ENCODE results near the gene PBXIP1.
A peak's percentile ranks its signal among the peaks of the same experiment; 100 is the strongest.
"Not testable (repeated sequence)": the region's sequence is repeated elsewhere in the genome, so short reads cannot be mapped to it uniquely, and the experiment has no call there.

The PBXIP1 gene

DNA sequence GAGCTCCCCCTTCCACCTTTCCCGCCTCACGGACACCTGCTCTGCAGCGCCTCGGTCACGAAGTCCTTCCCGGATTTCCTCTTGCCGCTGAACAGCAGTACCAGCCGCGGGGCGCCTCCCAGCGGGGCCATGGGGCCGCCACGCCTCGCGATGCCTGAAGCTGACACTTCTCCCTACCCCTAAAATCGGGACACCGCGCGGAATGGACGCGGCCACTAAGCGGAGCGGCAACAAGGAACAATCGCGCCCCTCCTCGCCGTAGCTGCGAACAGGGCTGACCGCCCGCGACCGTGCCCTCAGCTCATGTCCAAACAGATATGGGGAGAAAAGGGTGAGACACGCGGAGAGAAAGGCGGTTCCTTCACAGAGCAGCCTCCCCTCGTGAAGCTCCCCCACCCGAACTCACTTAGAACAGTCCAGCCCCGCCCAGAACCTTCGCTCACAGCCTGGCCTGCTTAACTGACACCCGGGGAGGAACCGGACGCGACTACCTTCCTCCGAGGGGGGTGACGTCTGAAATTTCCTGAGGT lies 19.3 kb downstream of the PBXIP1 start, which contains the start of gene PMVK:
TSS of gene PMVK (minus strand) at position 165 of the 530 bp plus-strand sequence. CDS start at position 131, 34 bp downstream.
- peak; percentile 93 for DNase-seq (ENCODE audit: low read depth)

DNA sequence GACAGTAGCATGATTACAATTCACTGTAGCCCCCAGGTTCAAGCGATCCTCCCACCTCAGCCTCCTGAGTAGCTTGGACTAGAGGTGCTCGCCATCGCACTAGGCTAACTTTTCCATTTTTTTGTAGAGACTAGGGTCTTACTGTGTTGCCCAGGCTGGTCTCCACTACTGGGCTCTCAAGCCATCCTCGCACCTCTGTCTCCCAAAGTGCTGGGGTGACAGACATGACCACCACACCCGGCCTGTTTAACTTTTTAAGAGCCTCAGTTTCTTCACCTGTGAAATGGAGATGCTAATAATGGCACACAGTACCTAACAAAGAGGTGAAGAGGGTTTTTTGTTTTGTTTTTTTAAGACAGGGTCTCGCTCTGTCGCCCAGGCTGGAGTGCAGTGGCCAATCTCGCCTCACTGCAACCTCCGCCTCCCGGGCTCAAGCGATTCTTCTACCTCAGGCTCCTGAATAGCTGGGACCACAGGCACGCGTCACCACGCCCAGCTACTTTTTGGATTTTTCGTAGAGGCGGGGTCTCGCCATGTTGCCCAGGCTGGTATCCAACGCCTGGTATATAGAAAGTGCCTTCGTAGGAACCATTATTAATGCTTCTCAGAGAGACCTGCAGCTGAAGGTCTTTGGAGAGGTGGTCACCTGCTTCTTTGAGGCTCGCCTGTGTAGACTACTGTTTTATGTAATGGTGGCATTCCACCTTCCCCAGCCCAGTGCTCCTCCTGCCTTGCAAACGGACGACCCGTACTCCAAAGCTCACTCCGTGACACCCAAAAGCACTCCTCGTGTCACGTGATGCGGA lies 19.9 kb downstream of the PBXIP1 start:
- no peak for DNase-seq (ENCODE audit: low read depth)

DNA sequence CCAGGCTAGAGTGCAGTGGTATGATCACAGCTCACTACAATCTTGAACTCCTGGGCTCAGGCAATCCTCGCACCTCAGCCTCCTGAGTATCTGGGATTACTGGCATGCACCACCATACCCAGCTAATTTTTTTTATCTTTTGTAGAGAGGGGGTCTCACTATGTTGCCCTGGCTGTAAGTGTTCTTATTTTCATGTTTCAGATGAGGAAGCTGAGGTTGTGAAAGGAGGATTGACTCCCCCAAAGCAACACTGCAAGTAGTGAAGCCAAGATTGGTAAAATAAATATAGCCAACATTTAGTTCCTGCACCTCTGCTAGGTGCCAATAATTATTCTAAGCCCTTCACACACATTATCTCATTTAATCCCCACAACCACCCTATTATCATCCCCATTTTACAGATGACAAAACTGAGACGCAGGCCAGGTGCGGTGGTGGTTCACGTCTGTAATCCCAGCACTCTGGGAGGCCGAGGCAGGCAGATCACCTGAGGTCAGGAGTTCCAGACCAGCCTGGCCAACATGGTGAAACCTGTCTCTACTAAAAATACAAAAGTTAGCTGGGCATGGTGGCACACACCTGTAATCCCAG lies 21.4 kb downstream of the PBXIP1 start:
- DNase-seq (ENCODE audit: low read depth): no peak

- DNase-seq (ENCODE audit: low read depth): no peak
These were observed 23.9 kb downstream of the PBXIP1 start for GRCh38 chr1:154931940-154932487.

GRCh38 chr1:154926201-154926600 lies 29.7 kb downstream of the PBXIP1 start:
- no peak for DNase-seq (ENCODE audit: low read depth)

- no peak for DNase-seq (ENCODE audit: low read depth)
These were observed 30.3 kb downstream of the PBXIP1 start for GRCh38 chr1:154925335-154926170.

DNA sequence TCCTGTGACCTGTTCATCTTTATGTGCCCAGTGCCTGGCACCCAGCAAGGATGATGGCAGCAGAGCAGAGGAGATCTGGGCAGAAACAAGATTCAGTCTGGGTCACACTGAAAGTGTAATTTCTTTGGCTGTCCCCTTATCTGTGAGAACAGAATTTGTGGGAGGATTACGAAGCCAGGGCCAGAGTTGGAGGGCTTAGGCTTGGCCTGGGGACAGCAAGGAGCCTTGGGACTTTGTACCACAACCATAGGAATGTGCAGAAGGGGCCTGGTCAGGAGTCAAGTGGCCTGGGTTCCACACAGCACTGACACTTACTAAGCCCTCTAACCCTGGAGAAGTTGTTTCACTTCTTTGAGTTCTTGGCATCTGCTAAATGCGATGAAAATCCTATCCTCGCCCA lies 32.2 kb downstream of the PBXIP1 start:
- no peak for DNase-seq (ENCODE audit: low read depth)

DNA sequence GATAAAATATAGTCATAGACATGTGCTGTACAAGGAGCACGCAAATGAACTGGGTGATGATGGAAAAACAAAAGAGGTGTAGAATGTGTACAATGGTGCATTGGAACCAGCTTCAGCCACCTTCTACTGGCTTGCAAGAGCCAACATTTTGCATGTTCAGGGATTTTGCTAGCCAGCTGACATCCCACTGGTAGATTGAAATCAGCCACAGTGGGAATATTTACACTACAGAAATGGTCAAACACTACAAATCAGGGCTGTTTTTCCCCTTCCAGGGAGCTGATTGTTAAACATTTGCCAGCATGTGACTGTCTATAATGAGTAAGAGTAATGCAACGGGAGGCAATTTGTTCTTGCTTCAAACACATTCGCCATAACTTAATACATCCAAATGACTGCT lies 42.6 kb downstream of the PBXIP1 start:
- DNase-seq (ENCODE audit: low read depth): no peak

DNA sequence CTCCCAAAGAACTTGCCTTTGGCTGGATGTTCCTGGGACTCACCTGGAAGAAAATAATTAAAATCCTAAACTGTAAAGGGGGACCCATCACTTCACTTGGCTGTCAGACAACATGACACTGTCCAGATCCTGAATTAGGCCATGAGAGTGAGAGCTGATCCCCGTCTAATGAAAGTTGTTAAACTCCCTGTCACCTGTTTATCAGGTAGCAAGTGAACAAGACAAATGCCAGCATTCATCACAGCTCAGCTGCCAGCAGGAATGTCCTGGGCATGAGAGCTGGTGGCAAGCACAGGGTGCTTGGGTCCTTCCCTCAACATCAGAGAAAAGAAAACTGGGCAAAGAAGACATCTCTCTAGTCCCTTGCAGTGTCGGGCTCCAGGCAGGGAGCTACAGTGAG lies 43.1 kb downstream of the PBXIP1 start:
- DNase-seq (ENCODE audit: low read depth): no peak

- DNase-seq (ENCODE audit: low read depth): no peak
These were observed 44.0 kb downstream of the PBXIP1 start for GRCh38 chr1:154911691-154912550.

DNA sequence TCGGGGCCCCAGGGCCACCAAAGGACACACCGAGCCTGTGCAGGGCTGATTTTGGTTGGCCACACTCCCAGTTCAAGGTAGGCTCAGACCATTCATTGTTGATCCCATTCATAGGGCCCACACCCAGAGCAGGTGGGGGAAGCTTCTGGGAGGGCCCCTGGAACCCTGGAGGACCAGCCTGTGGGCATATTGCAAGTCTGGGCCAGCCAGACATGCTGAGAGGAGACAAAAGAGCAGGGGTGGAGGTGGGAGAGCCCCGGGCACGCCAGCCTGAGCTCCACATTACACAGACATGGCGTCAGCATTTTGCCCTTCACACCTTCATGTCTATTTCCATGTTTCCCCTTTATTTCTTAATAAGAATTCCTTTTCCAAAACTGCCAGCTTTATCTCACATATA lies 45.0 kb downstream of the PBXIP1 start:
- DNase-seq (ENCODE audit: low read depth): no peak

GRCh38 chr1:154908937-154909336 lies 47.0 kb downstream of the PBXIP1 start:
- DNase-seq (ENCODE audit: low read depth): no peak

- DNase-seq (ENCODE audit: low read depth): not testable (repeated sequence)
These were observed 47.8 kb downstream of the PBXIP1 start for GRCh38 chr1:154908129-154908528.

GRCh38 chr1:154906621-154907081 lies 49.2 kb downstream of the PBXIP1 start:
- DNase-seq (ENCODE audit: low read depth): no peak

DNA sequence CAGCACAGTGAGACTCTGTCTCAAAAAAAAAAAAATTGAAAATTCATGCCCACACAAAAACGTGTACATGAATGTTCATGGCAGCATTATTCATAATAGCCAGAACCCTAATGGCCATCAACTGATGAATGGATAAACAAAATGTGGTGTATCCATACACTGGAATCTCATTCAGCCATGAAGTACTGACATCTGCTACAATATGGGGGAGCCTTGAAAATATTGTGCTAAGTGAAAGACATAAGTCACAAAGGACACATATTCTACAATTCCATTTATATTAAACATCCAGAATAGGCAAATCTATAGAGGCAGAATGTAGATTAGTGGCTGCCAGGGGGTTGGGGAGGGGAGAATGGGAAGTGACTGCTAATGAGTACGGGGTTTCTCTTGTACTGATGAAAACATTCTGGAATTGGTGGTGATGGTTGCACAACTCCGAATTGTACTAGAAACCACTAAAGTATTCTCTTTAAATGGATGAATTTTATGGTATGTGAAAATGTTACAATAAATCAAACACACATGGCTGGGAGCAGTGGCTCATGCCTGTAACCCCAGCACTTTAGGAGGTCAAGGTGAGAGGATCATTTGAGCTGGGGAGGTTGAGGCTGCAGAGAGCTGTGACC lies 52.8 kb downstream of the PBXIP1 start:
- no peak for DNase-seq (ENCODE audit: low read depth)

GRCh38 chr1:154901591-154901990 lies 54.3 kb downstream of the PBXIP1 start:
- no peak for DNase-seq (ENCODE audit: low read depth)

GRCh38 chr1:154899041-154899440 lies 56.9 kb downstream of the PBXIP1 start:
- no peak for DNase-seq (ENCODE audit: low read depth)

DNA sequence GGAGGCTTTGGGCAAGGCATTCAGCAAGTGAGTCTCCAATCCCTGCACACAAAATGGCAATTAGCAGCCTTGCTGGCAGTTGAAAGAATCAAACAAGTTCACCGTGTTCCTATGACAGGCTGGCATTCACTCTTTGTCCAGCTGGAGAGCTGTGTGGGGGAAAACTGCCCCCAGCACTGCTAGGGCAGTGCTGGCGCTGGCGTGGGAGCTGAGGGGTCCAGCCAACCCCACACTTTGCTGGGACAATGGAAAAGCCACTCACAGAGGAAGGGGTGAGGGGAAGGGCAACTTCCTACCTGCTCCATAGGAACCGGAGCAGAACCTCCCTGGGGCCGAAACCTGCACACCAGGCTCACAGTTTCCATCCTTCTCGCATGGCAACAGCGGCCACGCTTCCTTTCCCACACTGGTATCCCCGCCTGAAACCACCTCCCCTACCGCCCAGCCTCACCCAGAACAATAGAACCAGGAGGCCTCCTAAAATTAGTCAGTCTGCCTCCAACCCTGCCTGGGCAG lies 59.1 kb downstream of the PBXIP1 start:
- DNase-seq (ENCODE audit: low read depth): no peak

GRCh38 chr1:154895798-154896197 lies 60.1 kb downstream of the PBXIP1 start:
- DNase-seq (ENCODE audit: low read depth): no peak
